HG02623 (cell line): ENCODE results near the gene URB1.
"Not testable (repeated sequence)": the region's sequence is repeated elsewhere in the genome, so short reads cannot be mapped to it uniquely, and the experiment has no call there.

Source experiments
- ATAC-seq: cut with Tn5 transposase; IDR thresholded peaks from one replicate; pipeline ENCODE4 v1.9.1; 2021; ENCODE audit warnings: moderate library complexity; ENCODE audit not compliant: unreplicated experiment

Gene URB1

DNA sequence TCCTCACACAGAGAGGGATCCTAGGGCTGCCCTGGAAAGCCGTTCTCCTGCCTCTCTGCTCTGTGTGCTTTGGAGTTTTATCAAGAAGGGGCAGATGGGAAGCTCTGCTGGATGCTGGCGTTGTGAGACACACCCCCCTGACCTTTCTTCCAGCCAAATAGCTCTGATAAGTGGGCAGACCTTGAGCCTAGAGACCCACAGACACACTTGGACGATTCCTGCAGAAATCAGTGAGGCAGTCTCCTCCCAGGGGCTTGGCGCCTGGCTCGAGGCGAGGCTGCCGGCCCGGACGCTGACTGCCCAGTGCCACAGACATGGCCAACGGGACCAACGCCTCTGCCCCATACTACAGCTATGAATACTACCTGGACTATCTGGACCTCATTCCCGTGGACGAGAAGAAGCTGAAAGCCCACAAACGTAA, 94.1 kb downstream of the URB1 start, which contains the start of gene MRAP:
Gene MRAP (plus strand): TSS at position 198 of the 424 bp plus-strand sequence. CDS start 117 bp downstream, at position 315.
- ATAC-seq, result no peak

DNA sequence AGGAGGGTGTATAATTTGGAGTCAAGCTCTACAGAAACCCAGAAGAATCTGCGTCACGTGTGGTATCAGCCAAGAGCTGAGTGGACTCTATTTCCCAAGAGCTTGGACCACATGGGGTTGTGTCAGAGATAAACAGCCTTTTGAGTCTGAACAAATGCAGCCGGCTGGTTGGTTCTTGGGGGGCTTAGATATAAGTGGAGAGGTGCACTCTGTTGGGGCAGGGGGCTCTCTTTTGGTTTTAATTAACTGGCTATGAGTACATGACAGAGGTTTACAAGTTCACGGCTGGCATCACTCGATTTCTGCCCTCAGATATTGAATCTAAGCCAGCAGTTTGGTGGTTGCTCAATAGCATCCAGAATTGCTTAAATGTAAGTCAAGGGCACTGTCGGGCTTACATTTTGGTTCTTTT, 94.7 kb downstream of the URB1 start:
- no peak for ATAC-seq

DNA sequence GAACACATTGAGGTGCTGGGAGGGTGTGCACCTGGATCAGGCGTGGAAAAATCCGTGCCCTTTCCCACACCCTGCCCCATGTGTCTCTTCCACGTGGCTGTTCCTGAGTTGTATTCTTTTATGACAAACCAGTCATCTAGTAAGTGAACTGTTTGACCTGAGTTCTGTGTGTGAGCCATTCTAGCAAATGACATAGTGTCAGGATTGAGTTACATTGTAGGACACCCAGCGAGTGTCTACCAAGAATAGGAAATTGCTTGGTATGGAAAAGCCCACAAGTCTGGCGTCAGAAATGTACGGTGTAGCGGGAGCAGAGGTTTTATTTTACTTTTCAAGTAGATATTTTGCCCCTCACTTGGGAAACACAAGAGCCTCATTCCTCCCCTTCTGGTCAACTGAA, 95.4 kb downstream of the URB1 start:
- no peak for ATAC-seq

DNA sequence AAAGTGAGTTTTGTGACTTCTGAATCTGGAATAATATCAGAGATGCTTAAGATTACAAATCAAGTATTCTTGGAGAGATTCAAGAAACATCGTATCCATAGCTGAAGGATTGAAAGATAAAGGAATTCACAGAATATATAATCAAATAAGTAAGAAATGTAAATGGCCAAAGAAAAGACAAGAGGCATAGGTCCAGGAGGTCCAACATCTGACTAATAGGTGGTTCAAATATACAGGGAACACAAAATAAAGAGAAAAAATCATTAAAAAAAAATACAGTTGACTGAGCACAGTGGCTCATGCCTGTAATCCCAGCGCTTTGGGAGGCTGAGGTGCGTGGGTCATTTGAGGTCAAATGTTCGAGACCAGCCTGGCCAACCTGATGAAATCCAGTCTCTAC, 107.3 kb downstream of the URB1 start:
- no peak for ATAC-seq

DNA sequence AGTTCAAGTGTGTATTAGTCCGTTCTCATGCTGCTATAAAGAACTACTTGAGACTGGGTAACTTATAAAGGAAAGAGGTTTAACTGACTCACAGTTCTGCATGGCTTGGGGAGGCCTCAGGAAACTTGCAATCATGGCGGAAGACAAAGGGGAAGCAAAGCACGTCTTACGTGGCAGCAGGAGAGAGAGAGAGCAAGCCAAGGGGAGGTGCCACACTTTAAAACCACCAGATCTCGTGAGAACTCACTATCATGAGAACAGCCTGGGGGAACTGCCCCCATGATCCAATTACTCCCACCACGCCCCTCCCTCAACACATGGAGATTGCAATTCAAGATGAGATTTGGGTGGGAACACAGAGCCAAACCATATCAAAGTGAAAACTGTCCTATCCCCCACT, 109.8 kb downstream of the URB1 start:
- ATAC-seq, result no peak

DNA sequence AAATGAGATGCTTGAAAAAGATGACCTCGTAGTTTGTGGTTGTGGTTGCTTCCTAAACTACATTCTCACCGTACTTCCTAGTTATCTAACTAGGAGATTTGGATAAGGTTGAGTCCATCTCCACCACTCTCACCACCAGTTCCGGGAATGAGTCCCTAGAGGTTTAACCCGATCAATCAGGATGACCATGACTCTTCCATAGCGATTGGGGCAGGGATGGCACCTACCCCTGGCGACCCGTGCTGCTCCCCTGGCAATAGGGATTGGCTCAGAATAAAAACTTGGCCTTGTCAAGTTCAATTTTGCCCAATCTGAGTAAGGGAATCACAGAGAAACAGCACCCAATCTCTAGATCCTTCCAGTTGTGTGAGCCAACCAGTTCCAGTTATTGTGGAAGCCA, 111.3 kb downstream of the URB1 start:
- ATAC-seq, result no peak

DNA sequence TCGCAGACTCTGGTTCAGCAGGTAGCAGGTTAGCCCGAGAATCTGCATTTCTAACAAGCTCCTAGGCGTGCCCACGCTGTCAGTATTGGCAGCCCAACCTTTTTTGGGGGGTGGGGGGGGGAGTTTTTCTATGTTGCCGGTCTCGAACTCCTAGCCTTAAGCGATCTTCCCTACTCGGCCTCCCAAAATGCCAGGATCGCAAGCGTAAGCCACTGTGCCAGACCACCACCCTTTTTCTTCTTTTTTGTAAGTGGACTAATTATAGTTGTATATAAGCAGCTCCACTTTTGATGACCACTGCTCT, 113.5 kb downstream of the URB1 start:
- ATAC-seq, result peak; percentile 24

DNA sequence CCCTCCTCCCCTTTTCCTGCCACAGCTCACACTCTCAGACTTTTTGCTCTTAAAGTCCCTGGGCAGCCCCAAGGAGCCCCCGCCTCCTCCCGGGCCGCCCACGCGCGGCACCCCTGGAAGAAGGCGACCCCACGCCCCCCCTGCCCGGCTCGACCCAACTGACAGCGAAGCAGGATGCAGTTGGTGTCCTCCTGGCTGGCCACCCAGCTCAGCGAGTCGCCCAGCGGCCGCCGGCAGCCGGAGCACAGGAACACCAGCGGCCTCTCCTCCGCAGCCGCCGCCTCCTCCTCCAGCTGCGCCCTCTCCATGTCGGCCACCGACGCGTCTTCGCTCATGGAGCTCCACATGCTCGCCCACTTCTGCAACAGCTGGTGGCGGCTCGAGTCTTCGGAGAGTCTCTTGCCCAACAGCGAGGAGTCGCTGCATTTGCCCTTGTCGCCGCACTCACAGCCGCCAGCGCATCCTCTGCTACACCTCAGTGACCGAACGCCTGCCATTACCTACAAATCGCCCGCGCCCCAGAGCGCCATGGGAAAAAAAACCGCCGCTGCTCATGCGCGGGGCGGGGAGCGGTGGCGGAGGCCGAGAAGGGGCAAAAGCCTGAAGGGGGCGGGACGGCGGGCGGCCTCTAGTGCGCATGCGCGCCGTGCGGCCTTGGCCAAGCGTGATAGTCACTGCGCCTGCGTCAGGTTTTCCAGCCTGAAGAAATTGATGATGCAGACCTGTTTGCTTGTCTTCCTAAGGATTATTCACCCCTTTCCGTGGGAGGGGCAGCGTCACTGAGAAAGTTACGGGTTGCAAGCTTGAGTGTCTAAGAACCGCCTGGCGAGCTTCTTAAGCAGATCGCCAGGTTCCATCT, 114.1 kb downstream of the URB1 start, which contains the start of gene MIS18A:
Gene MIS18A (minus strand): TSS at position 532 of the 859 bp plus-strand sequence. CDS start 35 bp downstream, at position 497.
- peak; percentile 95 for ATAC-seq

DNA sequence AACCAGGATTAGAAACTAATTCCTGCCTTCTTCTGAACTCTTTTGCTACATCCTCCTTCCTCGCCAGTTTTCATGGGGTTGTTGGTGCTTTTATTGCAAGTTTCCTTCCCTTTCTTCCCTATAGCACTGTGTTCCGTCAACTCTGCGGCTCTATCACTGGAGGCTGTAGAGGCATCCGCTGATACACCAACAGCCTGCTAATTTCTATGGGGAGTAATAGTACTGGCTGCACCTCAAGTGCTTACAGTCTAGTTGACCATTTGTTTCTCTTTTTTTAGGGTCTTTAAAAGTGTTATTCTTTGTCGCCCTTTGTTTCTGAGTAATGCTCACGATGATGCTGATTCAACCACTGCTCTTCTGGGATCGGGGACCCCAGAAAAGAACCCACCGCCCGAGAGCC, 114.7 kb downstream of the URB1 start:
- no peak for ATAC-seq

DNA sequence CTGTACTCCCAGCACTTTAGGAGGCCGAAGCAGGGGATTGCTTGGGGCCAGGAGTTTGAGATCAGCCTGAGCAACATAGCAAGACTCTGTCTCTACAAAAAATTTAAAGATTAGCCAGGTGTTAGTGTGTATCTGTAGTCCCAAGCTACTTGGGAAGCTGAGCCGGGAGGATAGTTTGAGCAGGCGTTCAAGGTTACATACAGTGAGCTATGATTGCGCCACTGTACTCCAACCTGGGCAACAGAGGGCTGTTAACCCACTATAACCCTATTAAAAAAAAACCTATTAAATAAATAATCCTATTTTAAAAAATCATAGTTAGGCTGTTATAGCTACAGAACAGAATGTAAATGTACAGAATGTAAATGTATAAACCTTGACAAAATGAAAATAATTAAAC, 116.1 kb downstream of the URB1 start:
- ATAC-seq, result no peak

DNA sequence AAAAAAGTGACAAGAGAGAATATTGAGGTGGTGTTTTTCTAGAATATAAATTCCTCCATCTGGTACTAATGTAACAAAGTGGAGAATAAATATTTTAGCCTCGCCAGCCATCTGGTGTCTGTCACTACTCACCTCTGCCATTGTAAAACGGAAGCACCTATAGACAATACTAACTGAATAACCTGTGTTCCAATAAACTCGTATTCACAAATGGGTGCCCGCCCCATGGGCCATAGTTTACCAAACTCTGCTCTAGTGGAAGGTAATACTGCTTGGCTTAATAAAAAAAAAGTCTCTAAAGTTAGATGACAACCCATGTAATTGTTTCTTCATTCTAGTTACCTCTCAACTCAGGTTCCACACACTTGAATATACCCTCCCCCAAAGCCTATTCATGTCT, 122.1 kb downstream of the URB1 start:
- no peak for ATAC-seq

DNA sequence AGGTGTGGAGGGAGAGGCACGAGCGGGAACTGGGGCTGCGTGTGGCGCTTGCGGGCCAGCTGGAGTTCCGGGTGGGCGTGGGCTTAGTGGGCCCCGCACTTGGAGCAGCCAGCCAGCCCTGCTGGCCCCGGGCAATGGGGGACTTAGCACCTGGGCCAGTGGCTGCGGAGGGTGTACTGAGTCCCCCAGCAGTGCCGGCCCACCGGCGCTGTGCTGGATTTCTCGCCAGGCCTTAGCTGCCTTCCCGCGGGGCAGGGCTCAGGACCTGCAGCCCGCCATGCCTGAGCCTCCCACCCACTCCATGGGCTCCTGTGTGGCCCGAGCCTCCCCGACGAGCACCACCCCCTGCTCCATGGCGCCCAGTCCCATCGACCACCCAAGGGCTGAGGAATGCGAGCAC, 127.5 kb downstream of the URB1 start:
- not testable (repeated sequence) for ATAC-seq

DNA sequence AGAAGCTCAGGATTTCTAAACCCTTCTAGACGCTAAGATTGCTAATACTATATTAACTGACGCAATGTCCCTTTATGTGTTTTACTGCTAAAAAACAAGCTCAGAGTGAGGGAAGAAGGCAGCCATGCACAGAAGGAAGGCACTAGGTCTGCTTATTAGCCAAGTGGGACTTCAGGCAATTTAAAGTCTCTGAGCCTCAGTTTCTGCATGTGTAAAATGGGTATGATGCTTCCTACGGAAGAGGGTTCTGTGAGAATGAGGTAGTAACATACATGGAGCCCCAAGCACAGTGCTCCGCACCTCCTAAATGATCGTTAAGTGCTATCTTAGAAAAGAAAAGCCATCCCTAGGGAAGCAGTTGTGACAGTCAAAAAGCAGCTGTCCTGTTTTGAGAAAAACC, 130.9 kb downstream of the URB1 start:
- ATAC-seq, result no peak
